NAMALWA (cell line): Measurements from ENCODE around the gene LY6G5C.

Experiments
- DNase-seq: peaks from one replicate; pipeline ENCODE4 v3.0.0-alpha.2; 2015; ENCODE audit warnings: low spot score

LY6G5C gene, protein sequence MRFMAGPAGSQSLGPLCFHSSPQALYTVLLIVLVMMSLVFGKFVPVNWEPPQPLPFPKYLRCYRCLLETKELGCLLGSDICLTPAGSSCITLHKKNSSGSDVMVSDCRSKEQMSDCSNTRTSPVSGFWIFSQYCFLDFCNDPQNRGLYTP

GRCh38 chr6:31680226-31681134 lies at the start of gene LY6G5C:
Gene LY6G5C, minus strand, starts transcription at chr6:31681067. Its CDS starts 694 bp downstream, at chr6:31680373.
- peak; percentile 58 for DNase-seq

GRCh38 chr6:31729979-31730630 lies 49.2 kb upstream of the LY6G5C start:
- peak; percentile 71 for DNase-seq

- peak; percentile 85 for DNase-seq
Measured at GRCh38 chr6:31729515-31729978, 48.7 kb upstream of the LY6G5C start.

GRCh38 chr6:31728767-31729514 lies 48.1 kb upstream of the LY6G5C start, which contains the start of gene DDAH2:
Gene DDAH2, minus strand, starts transcription at chr6:31729299. Its CDS starts 138 bp downstream, at chr6:31729161.
- no peak for DNase-seq

GRCh38 chr6:31727717-31728671 lies 47.1 kb upstream of the LY6G5C start:
- peak; percentile 94 for DNase-seq

GRCh38 chr6:31727034-31727716 lies 46.3 kb upstream of the LY6G5C start:
- DNase-seq: no peak

DNA sequence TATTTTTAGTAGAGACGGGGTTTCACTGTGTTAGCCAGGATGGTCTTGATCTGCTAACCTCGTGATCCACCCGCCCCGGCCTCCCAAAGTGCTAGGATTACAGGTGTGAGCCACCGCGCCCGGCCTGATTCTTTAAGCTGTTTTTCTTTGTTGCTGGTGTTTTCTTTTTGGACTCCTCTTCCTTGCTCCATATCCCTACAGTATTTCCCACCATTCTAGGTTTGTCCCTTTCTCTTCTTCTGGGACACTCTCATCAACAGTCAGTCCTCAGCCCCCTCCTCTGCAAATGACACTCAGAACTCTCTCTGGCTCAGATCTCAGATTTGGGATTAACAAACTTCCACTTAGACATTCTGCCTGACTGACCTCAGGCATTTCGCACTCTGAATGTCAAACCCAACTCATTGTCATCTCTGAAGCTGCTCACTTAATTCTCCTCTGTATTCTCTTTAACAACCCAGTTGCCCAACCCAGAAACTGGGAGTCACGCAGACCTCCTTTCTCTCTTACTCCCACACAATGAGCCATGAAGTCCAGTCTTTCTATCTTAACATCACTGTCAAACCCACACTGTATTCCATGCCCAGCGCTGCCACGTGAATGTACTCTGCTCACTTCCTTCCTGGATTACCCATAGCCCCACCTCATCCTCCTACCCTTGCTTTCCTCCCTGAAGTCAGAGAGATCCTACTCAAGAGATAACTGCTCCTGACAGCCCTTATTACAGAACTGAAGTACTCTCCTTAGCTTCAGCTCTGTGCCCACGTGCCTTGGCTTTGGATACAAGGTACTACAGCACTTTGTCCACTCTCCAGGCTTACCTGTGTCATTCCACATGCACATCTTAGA lies 44.9 kb upstream of the LY6G5C start:
- DNase-seq: no peak

GRCh38 chr6:31723980-31724691 lies 43.3 kb upstream of the LY6G5C start:
- no peak for DNase-seq

- no peak for DNase-seq
Measured at GRCh38 chr6:31723245-31723979, 42.5 kb upstream of the LY6G5C start, which contains the start of gene MPIG6B. Gene MPIG6B, plus strand, starts transcription at chr6:31723373. Its CDS starts 11 bp downstream, at chr6:31723384.

- no peak for DNase-seq
Measured at GRCh38 chr6:31722173-31722572, 41.3 kb upstream of the LY6G5C start.

DNA sequence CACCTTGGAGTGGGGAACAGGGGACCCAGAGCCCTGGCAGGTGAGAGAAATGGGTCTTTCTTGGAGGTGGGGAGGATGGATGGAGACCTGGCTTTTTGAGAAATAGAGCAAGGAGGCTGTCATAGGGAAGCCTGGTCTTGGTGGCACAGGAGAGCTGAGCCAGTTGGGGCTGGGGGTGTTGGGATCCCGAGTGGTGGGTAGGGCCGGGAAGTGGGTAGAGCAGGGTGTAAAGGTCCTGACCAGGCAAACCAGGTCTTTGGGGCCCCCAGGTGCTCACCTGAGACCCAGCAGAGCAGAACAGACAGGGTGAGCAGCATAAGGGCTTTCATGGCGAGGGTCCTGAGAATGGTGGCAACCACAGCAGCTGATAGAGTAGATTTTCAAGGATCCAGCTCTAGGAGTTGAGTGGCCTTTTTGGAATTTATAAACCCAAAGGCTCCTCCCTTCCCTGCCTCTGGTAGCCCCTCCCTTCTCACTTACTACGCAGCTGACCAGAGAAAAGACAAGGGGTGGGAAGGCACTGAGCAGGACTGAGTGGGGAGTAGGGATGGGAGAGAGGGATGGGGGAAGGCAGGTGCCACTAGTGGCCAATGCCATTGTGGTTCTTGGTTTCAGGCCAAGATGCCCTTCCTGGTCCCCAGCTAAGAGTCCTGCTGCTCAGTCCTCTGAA lies 40.6 kb upstream of the LY6G5C start, which contains the start of gene LY6G6C:
LY6G6C (minus strand) TSS at position 396 of the 670 bp plus-strand sequence; CDS start at position 329, 67 bp downstream.
- no peak for DNase-seq

DNA sequence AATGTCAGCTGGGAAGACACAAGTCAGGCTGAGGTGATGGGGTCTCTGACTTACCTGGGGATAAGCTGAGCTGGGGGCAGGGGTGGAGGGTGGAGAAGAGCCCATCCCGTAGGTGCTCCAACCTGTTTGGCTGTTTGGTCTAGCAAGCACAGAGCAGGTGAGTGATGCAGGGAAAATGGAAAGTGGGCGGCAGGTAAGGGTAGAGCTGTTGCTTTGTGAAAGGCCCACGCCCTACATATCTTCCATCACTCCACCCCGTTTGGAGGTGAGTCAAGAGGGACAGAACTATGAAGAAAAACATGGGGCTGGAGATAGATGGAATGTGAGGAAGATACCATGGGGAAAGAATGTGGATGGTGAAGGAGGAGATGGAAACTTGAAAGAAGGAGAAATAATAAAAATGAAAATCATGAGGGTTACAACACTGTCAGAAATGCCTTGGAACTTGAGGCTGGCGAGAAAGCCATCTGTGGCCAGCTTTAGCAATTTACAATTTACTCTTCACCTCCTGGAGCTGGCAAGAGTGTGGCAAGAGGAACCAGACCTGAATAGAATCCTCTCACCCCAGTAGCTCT lies 39.4 kb upstream of the LY6G5C start:
- no peak for DNase-seq

DNA sequence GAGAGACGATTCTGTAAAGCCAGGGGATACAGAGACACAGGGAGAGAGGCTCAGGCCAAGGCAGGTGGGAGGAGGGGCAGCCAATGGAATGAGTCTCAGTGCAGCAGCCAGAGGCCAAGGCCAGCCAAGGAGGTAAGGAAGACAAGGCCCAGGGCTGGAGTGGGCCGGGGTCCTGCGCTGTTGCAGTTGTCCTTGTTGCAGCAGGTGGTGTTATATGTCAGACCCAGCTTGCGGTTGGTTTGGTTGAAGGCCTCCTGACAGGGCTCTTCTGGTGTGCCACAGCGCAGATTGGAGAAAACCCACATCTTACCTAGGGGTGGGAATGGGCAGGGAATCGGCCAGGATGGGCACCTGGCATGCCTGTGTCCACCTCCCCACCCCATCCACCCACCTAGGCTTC lies 38.1 kb upstream of the LY6G5C start:
- DNase-seq: no peak

DNA sequence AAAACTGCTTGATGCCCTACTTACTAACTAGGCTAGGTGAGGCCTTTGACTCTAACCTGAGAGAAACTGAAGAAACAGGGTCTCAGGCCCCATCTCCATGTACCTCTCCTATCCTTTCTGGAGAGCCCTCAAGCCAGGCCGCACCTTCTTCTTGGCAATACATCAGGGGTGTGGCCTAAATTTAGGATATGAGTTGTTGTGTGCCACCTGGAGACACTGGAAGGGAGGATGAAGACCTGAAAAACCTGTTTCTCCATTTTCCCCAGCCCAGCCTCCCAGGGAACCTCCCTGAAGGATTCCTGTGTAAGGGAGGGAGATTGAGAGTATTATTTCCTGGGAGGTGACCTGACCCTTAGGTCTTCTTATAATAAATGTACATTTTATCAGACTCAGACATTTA lies 37.4 kb upstream of the LY6G5C start:
- no peak for DNase-seq

- no peak for DNase-seq
Measured at GRCh38 chr6:31717499-31718222, 36.8 kb upstream of the LY6G5C start.
